ENCODE measurements around the gene WDFY3.

DNA sequence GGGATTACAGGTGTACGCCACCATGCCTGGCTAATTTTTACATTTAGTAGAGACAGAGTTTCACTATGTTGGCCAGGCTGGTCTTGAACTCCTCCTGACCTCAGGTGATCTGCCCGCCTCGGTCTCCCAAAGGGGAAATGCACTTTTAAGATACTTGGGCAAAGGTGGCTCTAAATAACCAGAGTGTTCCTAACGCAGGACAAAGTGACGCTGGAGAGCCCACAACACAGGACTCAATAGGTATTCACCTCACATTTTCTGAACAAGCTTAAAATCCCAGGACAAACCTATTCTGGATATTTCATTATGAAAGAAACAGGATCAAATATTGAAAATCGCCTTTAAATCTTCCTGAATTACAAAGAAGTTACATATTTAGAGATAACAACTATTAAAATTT is 69.0 kb downstream of the WDFY3 start:
- TF ChIP-seq CTCF (IDR thresholded peaks at IDR 0.05) (no peak), POLR2AphosphoS5 (IDR thresholded peaks at IDR 0.05) (no peak), POLR2A (IDR thresholded peaks at IDR 0.05) (no peak), EP300 (IDR thresholded peaks at IDR 0.05) (no peak)

Measured in sigmoid colon (tissue), 4 donors.